AG09309 (cell line): ENCODE results near the gene CMBL.

Experiments
- DNase-seq: peaks from one replicate; pipeline ENCODE4 v3.0.0-alpha.2; 2010; ENCODE audit warnings: low read depth
- H3K4me3 ChIP-seq: 2 replicates; pipeline ENCODE4 v1.5.1; 2011; ENCODE audit warnings: mild to moderate bottlenecking, low read depth, low read length, moderate library complexity; ENCODE audit not compliant: control insufficient read depth
- CTCF ChIP-seq: IDR thresholded peaks from 2 replicates; pipeline ENCODE4 v1.5.1; 2011; ENCODE audit warnings: mild to moderate bottlenecking, low read depth, low read length, inconsistent platforms; ENCODE audit not compliant: insufficient read depth, control insufficient read depth; ENCODE audit errors: missing control alignments

Gene CMBL

GRCh38 chr5:10307206-10308148 is at the start of gene CMBL:
Gene CMBL (minus strand): TSS chr5:10307902. CDS start chr5:10290762, 17,140 bp downstream.
- DNase-seq = no peak
- H3K4me3 ChIP-seq = peak within 1 kb of the TSS; percentile 46
- TF ChIP-seq CTCF = no peak

GRCh38 chr5:10355071-10355889 is 47.6 kb upstream of the CMBL start:
- no peak for DNase-seq

GRCh38 chr5:10354048-10354872 is 46.6 kb upstream of the CMBL start:
- peak overlapping the region; percentile 97 for H3K4me3 ChIP-seq
- no peak for DNase-seq
- no peak for TF ChIP-seq CTCF

More at GRCh38 chr5:10355071-10355889, 47.6 kb upstream of the CMBL start:
- H3K4me3 ChIP-seq = peak overlapping the region; percentile 97
- TF ChIP-seq CTCF = no peak

- H3K4me3 ChIP-seq = peak within 1 kb of the TSS; percentile 97
- DNase-seq = peak; percentile 32
- no peak for TF ChIP-seq CTCF
Observed at GRCh38 chr5:10353241-10354047, 45.7 kb upstream of the CMBL start, which contains the start of gene MARCHF6. Gene MARCHF6 (plus strand): TSS chr5:10353695. CDS start chr5:10353899, 204 bp downstream.

- no peak for TF ChIP-seq CTCF
- no peak for DNase-seq
- peak overlapping the region; percentile 97 for H3K4me3 ChIP-seq
Observed at GRCh38 chr5:10352430-10353240, 44.9 kb upstream of the CMBL start.
